Hepatocyte (in vitro differentiated cells): ENCODE data around the gene SIMC1. TPM values are rescaled to one million over a fixed set of nuclear protein-coding genes. Genes with fewer than 3 reads are reported as not detected.
"Not testable (repeated sequence)": the region's sequence is repeated elsewhere in the genome, so short reads cannot be mapped to it uniquely, and the experiment has no call there.

Experiments used
- DNase-seq: peaks from one replicate; pipeline ENCODE4 v3.0.0-alpha.2; 2016; ENCODE audit warnings: low spot score
- H2AFZ ChIP-seq: fragments of 200-600 bp; sonication (generic); 2 replicates; pipeline ENCODE4 v1.6.0; 2016; ENCODE audit warnings: antibody characterized with exemption, mild to moderate bottlenecking
- H3K27ac ChIP-seq: fragments of 200-600 bp; sonication (generic); 2 replicates; pipeline ENCODE4 v1.5.1; 2016; ENCODE audit warnings: mild to moderate bottlenecking
- H3K27me3 ChIP-seq: fragments of 200-600 bp; sonication (generic); 2 replicates; pipeline ENCODE4 v1.6.1; 2016
- H3K36me3 ChIP-seq: fragments of 200-600 bp; sonication (generic); replicated peaks from 2 replicates; pipeline ENCODE4 v1.5.1; 2016; ENCODE audit warnings: low read depth; ENCODE audit not compliant: insufficient read depth
- H3K4me1 ChIP-seq: fragments of 200-600 bp; sonication (generic); 2 replicates; pipeline ENCODE4 v1.5.1; 2016; ENCODE audit warnings: mild to moderate bottlenecking, moderate library complexity; ENCODE audit not compliant: insufficient read depth
- H3K4me2 ChIP-seq: fragments of 200-600 bp; sonication (generic); 2 replicates; pipeline ENCODE4 v1.6.0; 2016
- H3K4me3 ChIP-seq: fragments of 200-600 bp; sonication (generic); 2 replicates; pipeline ENCODE4 v1.5.1; 2016; ENCODE audit warnings: mild to moderate bottlenecking
- H3K79me2 ChIP-seq: fragments of 200-600 bp; sonication (generic); 2 replicates; pipeline ENCODE4 v1.6.0; 2017; ENCODE audit warnings: mild to moderate bottlenecking
- H3K9me2 ChIP-seq: fragments of 200-600 bp; sonication (generic); replicated peaks from 2 replicates; pipeline ENCODE4 v1.6.0; 2017; ENCODE audit warnings: mild to moderate bottlenecking; ENCODE audit not compliant: insufficient read depth
- H3K9me3 ChIP-seq: fragments of 200-600 bp; sonication (generic); 2 replicates; pipeline ENCODE4 v1.5.1; 2016; ENCODE audit warnings: low read depth, mild to moderate bottlenecking
- H4K20me1 ChIP-seq: fragments of 200-600 bp; sonication (generic); 2 replicates; pipeline ENCODE4 v1.6.0; 2016; ENCODE audit warnings: mild to moderate bottlenecking; ENCODE audit not compliant: insufficient read depth, poor library complexity, severe bottlenecking
- CTCF ChIP-seq: fragments of 200-600 bp; sonication (generic); IDR thresholded peaks from 2 replicates; pipeline ENCODE4 v1.5.1; 2016; ENCODE audit warnings: antibody characterized with exemption, mild to moderate bottlenecking; ENCODE audit not compliant: poor library complexity
- WGBS: methylation state at CpG from one replicate; pipeline ENCODE4 v1.1.6; 2016; ENCODE audit warnings: low lambda C conversion rate; ENCODE audit errors: missing lambda C conversion rate; 5-methylcytosine and 5-hydroxymethylcytosine counted together
- polyA plus RNA-seq: library from polyadenylated mRNA; unstranded; fragments of >200 nt; fragmentation: Nextera tagmentation; extraction: Ambion mirVana; gene quantifications from 2 replicates; pipeline ENCODE4 v1.2.1, GENCODE V29; 2016
- total RNA-seq: library from RNA; depleted of rRNA; stranded (reverse); fragments of >200 nt; gene quantifications from 2 replicates; pipeline ENCODE4 v1.2.3, GENCODE V29; 2014

SIMC1 gene
- total and polyA plus RNA-seq, 2 experiments from 2014 or later: 34.7 to 37.6 TPM

DNA sequence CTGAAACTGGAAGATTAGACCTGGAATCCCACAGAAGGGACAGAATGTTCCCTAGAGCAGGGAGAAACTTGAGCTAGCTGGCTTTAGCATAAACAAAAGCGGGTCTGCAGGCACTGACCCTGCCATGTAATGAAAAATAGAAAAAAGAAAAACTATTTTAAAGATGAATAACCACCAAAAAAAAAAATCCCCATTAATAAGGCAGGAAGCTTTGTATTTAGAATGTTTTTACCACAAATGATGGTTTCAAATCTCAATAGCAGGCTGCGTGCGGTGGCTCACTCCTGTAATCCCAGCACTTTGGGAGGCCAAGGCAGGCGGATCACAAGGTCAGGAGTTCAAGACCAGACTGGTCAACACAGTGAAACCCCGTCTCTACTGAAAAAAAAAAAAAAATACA lies 5.0 kb upstream of the SIMC1 start:
- Histone ChIP-seq H3K27ac (peak overlapping the region; percentile 85), H3K4me2 (peak overlapping the region; percentile 49)
- not testable (repeated sequence) for H2AFZ ChIP-seq, DNase-seq, H3K27me3 ChIP-seq, H3K4me1 ChIP-seq, H3K9me3 ChIP-seq, H3K9me2 ChIP-seq, H3K36me3 ChIP-seq, H3K79me2 ChIP-seq, H3K4me3 ChIP-seq, H4K20me1 ChIP-seq
- 77% methylated on average over 5 of the region's 5 CpGs for WGBS

- not testable (repeated sequence) for H3K79me2 ChIP-seq, H3K4me1 ChIP-seq, H3K27me3 ChIP-seq, H3K27ac ChIP-seq, H2AFZ ChIP-seq, H3K9me3 ChIP-seq, H4K20me1 ChIP-seq, H3K4me2 ChIP-seq, H3K4me3 ChIP-seq, H3K36me3 ChIP-seq, H3K9me2 ChIP-seq
- DNase-seq: peak; percentile 62
- peak; percentile 52 for TF ChIP-seq CTCF
- 11% methylated on average over 1 of the region's 1 CpG for WGBS
Observed at GRCh38 chr5:176235155-176235554, 3.1 kb upstream of the SIMC1 start.

DNA sequence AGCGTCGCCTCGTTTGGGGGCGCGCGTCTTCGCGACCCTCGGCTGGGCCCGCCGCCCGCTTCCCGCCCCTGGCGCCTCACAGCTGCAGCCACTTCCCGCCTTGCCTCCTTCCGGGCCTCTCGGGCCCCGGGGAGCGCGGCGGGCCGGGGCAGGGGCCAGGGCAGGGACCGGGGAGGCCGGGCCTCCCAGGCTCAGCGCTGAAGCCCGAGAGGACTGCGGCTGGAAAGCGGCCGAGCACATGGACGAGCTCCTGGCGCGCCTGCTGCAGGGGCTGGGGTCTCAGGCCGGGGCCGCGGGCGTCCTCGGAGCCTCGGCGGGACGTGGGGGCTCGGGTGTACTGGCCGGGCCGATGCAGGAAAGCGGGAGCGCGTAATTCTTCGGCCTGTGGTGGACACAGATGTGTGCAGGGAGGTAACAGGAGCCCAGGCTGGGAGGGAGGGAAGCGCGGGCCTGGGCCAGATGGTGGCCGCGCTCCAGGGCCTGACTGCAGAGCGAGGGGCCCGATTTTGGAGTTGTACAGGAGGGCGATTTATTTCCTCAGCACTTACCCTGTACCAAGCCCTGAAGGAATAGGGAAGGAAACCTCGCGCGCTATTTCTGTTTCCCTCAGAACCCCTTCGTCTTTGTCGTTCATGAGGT lies 540 bp downstream of the SIMC1 start:
- not testable (repeated sequence) for H3K27me3 ChIP-seq, DNase-seq, H3K9me3 ChIP-seq, H3K9me2 ChIP-seq, H2AFZ ChIP-seq, H3K4me1 ChIP-seq, H3K27ac ChIP-seq, H3K4me3 ChIP-seq, H4K20me1 ChIP-seq, H3K36me3 ChIP-seq
- Histone ChIP-seq H3K4me2 (peak overlapping the region; percentile 68), H3K79me2 (peaks cover 15% of the 10 kb centered on the region)
- no CpG with 5 or more reads among the region's 59 CpGs for WGBS

- not testable (repeated sequence) for H2AFZ ChIP-seq, DNase-seq, H3K9me3 ChIP-seq, H3K9me2 ChIP-seq, H4K20me1 ChIP-seq, H3K27ac ChIP-seq, H3K36me3 ChIP-seq, H3K27me3 ChIP-seq, H3K4me3 ChIP-seq, H3K4me1 ChIP-seq, H3K4me2 ChIP-seq
- H3K79me2 ChIP-seq: peaks cover 15% of the 10 kb centered on the region
- WGBS: no CpG with 5 or more reads among the region's 10 CpGs
Observed at GRCh38 chr5:176239304-176239703, 1.1 kb downstream of the SIMC1 start.

GRCh38 chr5:176244318-176244717 lies 6.1 kb downstream of the SIMC1 start:
- WGBS: 100% methylated on average over 1 of the region's 2 CpGs
- not testable (repeated sequence) for H3K4me3 ChIP-seq, H2AFZ ChIP-seq, H3K36me3 ChIP-seq, DNase-seq, H3K4me1 ChIP-seq, H3K9me2 ChIP-seq, H3K27me3 ChIP-seq, H4K20me1 ChIP-seq, H3K4me2 ChIP-seq, H3K27ac ChIP-seq, H3K9me3 ChIP-seq
- peaks cover 45% of the 10 kb centered on the region for H3K79me2 ChIP-seq

GRCh38 chr5:176245074-176245473 lies 6.8 kb downstream of the SIMC1 start:
- not testable (repeated sequence) for H3K4me3 ChIP-seq, DNase-seq, H3K36me3 ChIP-seq, H3K9me3 ChIP-seq, H3K27ac ChIP-seq, H3K27me3 ChIP-seq, H2AFZ ChIP-seq, H3K4me1 ChIP-seq, H3K9me2 ChIP-seq, H4K20me1 ChIP-seq
- H3K4me2 ChIP-seq: peak overlapping the region; percentile 56
- 86% methylated on average over 6 of the region's 6 CpGs for WGBS
- H3K79me2 ChIP-seq: peaks cover 51% of the 10 kb centered on the region

DNA sequence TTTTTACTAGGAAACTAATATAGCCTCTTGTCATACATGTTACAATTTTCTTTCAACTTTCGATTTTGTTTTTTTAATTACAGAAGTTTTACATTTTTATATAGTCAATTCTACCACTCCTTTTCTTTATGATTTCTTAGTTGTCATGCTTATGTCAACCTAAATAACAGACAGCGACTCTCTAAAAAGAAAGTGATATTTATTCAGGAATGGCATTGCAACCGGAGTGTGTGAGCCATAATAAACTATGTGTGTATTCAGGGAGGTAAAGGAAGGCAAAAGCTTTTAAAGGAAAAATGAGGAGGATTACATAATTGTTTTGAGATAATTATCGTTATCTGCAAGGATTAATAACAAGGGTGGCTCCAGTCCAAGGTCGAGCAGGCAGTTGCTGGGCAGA lies 7.3 kb downstream of the SIMC1 start:
- Histone ChIP-seq H3K4me2 (peak overlapping the region; percentile 56), H3K79me2 (peaks cover 55% of the 10 kb centered on the region)
- not testable (repeated sequence) for H3K27me3 ChIP-seq, H3K27ac ChIP-seq, DNase-seq, H3K4me1 ChIP-seq, H3K9me2 ChIP-seq, H3K36me3 ChIP-seq, H2AFZ ChIP-seq, H3K9me3 ChIP-seq, H4K20me1 ChIP-seq, H3K4me3 ChIP-seq
- 72% methylated on average over 5 of the region's 5 CpGs for WGBS

GRCh38 chr5:176250691-176251090 lies 12.5 kb downstream of the SIMC1 start:
- 100% methylated on average over 2 of the region's 2 CpGs for WGBS
- not testable (repeated sequence) for DNase-seq, H3K27ac ChIP-seq, H2AFZ ChIP-seq, H4K20me1 ChIP-seq, H3K4me2 ChIP-seq, H3K9me2 ChIP-seq, H3K27me3 ChIP-seq, H3K4me1 ChIP-seq, H3K36me3 ChIP-seq, H3K4me3 ChIP-seq, H3K9me3 ChIP-seq
- peaks cover 49% of the 10 kb centered on the region for H3K79me2 ChIP-seq
